GM19463 (cell line): ENCODE results near the gene NDST4.
A peak's percentile ranks its signal among the peaks of the same experiment; 100 is the strongest.

Experiments used
- ATAC-seq: cut with Tn5 transposase; IDR thresholded peaks from one replicate; pipeline ENCODE4 v1.9.1; 2021; ENCODE audit warnings: mild to moderate bottlenecking, moderate library complexity; ENCODE audit not compliant: unreplicated experiment

NDST4 gene

GRCh38 chr4:114807759-114808404 lies 305.5 kb downstream of the NDST4 start:
- ATAC-seq: peak; percentile 99

DNA sequence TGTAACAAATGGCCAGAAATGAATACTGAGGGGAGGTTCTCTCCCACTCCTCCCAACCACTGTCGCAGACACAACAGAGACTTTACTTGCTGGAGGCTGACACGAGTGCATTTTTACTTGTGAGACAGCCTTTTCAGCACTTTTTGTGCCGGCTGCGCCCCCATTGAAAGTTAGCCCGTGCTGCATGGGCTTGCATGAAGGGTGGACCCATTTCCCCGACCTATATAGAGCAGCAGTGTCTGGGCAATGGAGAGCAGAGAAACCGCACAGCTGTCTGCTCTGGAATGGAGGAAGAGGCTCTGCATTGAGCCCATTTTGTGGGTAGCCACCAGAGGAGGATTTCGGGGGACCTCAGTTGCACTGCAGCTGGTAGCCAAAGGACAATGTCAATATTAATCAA lies 306.1 kb downstream of the NDST4 start:
- ATAC-seq: peak; percentile 10

DNA sequence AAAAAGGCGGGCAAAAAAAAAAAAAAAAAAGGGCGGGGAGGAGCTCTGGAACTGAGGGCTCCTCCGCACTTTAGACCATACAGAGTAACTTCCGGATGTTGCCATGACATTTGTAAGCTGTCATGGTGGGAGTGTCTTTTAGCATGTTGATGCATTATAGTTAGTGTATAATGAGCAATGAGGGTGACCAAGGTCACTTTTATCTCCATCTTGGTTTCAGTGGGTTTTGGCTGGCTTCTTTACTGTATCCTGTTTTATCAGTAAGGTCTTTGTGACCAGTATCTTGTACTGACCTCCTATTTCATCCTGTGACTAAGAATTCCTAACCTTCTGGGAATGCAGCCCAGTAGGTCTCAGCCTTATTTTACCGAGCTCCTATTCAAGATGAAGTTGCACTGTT lies 321.4 kb downstream of the NDST4 start:
- ATAC-seq: no peak

DNA sequence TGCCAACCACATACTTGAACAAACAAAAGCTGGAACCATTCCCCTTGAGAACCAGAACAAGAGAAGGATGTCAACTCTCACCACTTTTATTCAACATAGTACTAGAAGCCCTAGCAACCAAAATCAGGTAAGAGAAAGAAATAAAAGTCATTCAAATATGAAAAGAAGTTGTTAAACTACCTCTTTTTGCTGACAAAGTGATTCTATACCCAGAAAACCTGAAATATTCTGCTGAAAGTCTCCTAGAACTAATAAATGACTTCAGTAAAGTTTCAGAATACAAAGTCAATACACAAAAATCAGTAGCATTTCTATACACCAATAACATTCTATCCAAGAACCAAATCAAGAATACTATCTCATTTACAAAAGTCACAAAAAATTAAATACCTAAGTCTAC lies 327.9 kb downstream of the NDST4 start:
- ATAC-seq: no peak

DNA sequence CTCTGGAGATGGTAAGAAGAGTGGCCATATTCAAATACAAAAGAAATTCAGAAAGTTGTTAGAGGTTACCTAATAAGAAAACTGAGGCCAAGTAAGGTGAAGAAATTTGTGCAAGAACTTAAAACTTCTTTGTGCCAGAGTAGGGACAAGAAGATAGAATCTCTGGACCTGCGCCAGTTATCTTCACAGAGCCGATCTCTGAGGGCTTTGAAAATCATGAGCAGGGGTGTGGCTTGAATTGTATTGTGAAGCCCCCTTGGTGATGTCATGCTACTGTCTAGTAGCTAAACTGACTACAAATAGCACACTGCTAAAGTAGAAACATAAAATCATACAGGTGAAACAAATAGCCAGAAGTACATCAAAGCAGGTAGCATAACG lies 330.2 kb downstream of the NDST4 start:
- no peak for ATAC-seq

- no peak for ATAC-seq
Measured at GRCh38 chr4:114782415-114783214, 330.8 kb downstream of the NDST4 start.

DNA sequence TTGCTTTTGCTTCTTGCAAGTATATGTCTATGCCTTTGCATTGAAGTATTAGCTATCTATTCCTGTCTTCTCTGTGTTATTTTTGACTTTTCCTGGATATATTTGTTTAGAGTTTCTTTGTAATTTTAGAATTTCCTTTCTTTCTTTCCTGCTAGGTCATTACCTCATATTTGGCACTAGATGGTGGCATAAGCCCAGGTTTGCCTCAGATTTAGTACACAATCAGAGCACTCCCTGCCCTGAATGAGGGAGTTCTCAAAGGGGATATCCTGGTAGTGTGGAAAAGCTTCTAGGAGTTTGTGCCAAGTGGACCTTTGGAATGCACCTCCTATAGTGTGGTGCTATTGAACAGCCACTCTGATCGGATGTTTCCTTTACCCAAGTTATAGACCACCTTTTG lies 333.2 kb downstream of the NDST4 start:
- ATAC-seq: no peak
